HG02623 (cell line): ENCODE results near the gene DPPA5.
"Not testable (repeated sequence)": the region's sequence is repeated elsewhere in the genome, so short reads cannot be mapped to it uniquely, and the experiment has no call there.

ENCODE experiments used
- ATAC-seq: cut with Tn5 transposase; IDR thresholded peaks from one replicate; pipeline ENCODE4 v1.9.1; 2021; ENCODE audit warnings: moderate library complexity; ENCODE audit not compliant: unreplicated experiment

DPPA5 gene

DNA sequence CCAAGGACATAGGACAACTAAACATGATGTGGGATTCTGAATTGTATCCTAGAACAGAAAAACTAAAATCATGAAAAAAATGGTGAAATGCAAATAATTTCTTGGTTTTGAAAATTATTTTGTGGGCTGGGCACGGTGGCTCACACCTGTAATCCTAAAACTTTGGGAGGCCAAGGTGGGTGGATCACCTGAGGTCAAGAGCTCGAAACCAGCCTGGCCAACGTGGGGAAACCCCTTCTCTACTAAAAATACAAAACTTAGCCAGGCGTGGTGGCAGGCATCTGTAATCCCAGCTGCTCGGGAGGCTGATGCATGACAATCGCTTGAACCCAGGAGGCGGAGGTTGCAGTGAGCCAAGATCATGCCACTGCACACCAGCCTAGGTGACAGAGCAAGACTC, 50.3 kb downstream of the DPPA5 start:
- not testable (repeated sequence) for ATAC-seq
